Progenitor cell of endocrine pancreas (in vitro differentiated cells): Measurements from ENCODE around the gene MTHFD1L. TPM values are rescaled to one million over a fixed set of nuclear protein-coding genes. Genes with fewer than 3 reads are reported as not detected.

Experiments
- DNase-seq: peaks from one replicate; pipeline ENCODE4 v3.0.0; 2021; ENCODE audit warnings: low spot score; ENCODE audit not compliant: unreplicated experiment
- H3K27ac Mint-ChIP-seq: 2 replicates; pipeline ENCODE4 v1.8.0; 2021; ENCODE audit warnings: mild to moderate bottlenecking, moderate library complexity, mixed read lengths
- H3K27me3 Mint-ChIP-seq: 2 replicates; pipeline ENCODE4 v1.8.0; 2021; ENCODE audit warnings: mixed read lengths
- H3K36me3 Mint-ChIP-seq: 2 replicates; pipeline ENCODE4 v1.8.0; 2022; ENCODE audit warnings: mixed read lengths; ENCODE audit not compliant: insufficient read depth
- H3K4me1 Mint-ChIP-seq: 2 replicates; pipeline ENCODE4 v1.8.0; 2021; ENCODE audit warnings: low read depth, mixed read lengths
- H3K4me3 Mint-ChIP-seq: 2 replicates; pipeline ENCODE4 v1.8.0; 2021; ENCODE audit warnings: low read depth, mild to moderate bottlenecking, moderate library complexity, mixed read lengths
- H3K9me3 Mint-ChIP-seq: 2 replicates; pipeline ENCODE4 v1.8.0; 2021; ENCODE audit warnings: low read depth, mixed read lengths
- CTCF ChIP-seq: fragments of 200-600 bp; sonication (generic); IDR thresholded peaks from one replicate; pipeline ENCODE4 v1.5.0; 2021; ENCODE audit warnings: antibody characterized with exemption, mild to moderate bottlenecking; ENCODE audit not compliant: unreplicated experiment
- total RNA-seq: library from RNA; stranded (reverse); gene quantifications from 2 replicates; pipeline ENCODE4 v1.2.1, GENCODE V29; 2021

MTHFD1L gene
- total RNA-seq, 1 donor from 2014 or later = 37.4 TPM

DNA sequence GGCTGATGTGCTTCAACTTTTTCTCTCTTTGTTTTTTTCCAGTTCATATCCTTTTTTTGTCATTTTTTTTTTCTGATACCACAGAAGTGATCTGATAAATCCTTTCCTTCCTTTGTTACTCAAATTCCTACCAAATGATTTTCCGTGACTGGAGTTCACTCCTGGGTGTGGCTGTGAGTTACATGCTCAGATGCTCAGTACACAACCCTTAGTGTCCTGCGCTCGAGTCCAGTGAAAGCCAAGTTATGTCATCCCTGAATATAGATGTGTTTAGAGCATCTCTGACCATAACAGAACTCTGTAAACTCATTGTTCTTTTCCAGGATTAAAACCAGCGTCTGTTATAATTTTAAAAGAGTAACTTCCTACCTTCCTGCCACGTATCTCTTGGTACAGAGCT, 227.1 kb downstream of the MTHFD1L start:
- no peak for TF ChIP-seq CTCF
- no peak for DNase-seq
- no peak overlapping the region for H3K4me3 Mint-ChIP-seq
- no peaks in the 10 kb centered on the region for H3K27me3 Mint-ChIP-seq
- H3K27ac Mint-ChIP-seq = no peak overlapping the region
- H3K4me1 Mint-ChIP-seq = peaks cover 18% of the 10 kb centered on the region
- H3K36me3 Mint-ChIP-seq = peaks cover 20% of the 10 kb centered on the region
- peaks cover 4% of the 10 kb centered on the region for H3K9me3 Mint-ChIP-seq

DNA sequence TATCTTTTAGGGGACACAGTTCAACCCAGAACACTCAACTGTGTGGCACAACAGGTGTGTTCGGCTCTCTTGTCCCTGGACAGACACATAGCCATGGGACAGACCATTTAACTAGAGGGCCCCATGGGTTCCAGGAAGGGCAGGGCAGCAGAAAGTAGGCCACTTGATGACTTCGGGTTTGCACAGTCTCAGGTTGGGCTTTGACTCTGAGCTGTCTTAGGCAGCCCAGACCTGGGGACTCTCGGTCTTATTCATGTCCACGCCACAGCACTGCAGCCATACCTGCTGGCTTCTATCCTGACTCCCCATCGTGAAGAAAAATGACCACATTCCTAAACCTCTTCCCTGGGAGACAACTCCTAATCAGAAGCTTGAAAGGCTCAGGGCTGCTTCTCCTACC, 228.2 kb downstream of the MTHFD1L start:
- Mint-ChIP-seq H3K4me1 (peaks cover 11% of the 10 kb centered on the region), H3K4me3 (no peak overlapping the region), H3K36me3 (peaks cover 21% of the 10 kb centered on the region), H3K9me3 (peaks cover 4% of the 10 kb centered on the region), H3K27me3 (no peaks in the 10 kb centered on the region), H3K27ac (no peak overlapping the region)
- TF ChIP-seq CTCF = no peak
- no peak for DNase-seq

GRCh38 chr6:151095538-151096254, 230.2 kb downstream of the MTHFD1L start:
- peaks cover 27% of the 10 kb centered on the region for H3K36me3 Mint-ChIP-seq
- peaks cover 9% of the 10 kb centered on the region for H3K4me1 Mint-ChIP-seq
- H3K4me3 Mint-ChIP-seq = no peak overlapping the region
- no peak for TF ChIP-seq CTCF
- H3K27ac Mint-ChIP-seq = no peak overlapping the region
- no peak for DNase-seq
- H3K9me3 Mint-ChIP-seq = peaks cover 4% of the 10 kb centered on the region
- no peaks in the 10 kb centered on the region for H3K27me3 Mint-ChIP-seq

DNA sequence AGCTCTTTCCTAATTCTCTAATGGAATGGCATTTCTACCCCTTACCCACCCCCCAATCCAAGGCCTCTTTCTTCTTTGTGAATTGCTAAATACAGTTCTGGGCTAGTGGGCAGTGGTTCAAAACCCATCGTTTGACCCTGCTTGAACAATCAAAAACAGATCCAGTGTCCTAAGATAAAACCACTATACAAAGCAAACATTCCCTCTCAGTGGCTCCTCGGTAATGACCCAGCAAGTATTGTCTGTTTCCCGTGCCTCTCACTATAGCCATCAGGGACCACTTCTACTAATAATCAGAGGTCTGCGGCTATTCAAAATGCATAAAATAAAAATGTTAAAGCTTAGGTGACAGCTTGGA, 230.7 kb downstream of the MTHFD1L start:
- no peak for DNase-seq
- Mint-ChIP-seq H3K36me3 (peaks cover 28% of the 10 kb centered on the region), H3K4me1 (peaks cover 9% of the 10 kb centered on the region), H3K9me3 (peaks cover 4% of the 10 kb centered on the region), H3K27ac (no peak overlapping the region), H3K4me3 (no peak overlapping the region), H3K27me3 (no peaks in the 10 kb centered on the region)
- no peak for TF ChIP-seq CTCF

DNA sequence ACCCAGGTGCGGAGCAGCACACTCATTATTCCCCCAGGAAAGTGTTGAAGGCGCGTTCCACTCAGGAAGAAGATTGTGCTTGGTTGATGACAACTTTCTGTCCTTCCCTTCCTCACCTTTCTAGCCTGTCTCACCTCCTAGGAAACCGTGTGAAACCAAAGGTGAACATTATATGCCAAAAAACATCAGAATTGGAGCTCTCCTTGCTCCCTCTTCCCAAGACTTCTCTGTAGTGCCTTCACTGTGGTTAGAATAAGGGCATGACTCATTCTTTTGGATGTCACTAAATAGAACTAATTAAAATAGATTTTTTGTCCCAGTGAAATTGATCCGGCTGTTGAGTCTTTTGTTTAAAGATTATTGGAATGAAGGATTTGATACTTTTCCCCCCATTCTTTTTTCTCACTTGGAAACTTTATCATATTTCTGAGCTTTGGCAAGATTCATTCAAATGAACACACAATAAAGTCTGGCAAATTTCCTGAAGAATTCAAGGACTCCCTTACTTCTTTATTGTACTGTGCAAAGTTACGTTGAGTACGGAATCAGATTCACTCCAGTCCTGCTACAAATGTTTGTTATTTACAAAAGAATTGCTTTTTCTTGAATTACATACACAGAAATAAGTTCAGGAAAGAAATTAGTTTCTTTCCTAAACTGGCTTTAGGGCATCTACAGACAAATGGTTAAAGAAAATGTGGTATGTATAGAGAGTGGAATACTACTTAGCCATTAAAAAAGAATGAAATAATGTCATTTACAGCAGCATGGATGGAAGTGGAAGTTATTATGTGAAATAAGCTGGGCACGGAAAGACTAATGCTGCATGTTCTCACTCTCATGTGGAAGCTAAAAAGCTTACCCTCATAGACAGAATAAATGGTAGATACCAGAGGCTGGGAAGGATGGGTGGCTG, 231.4 kb downstream of the MTHFD1L start:
- no peak for DNase-seq
- Mint-ChIP-seq H3K4me3 (no peak overlapping the region), H3K27me3 (no peaks in the 10 kb centered on the region), H3K4me1 (peaks cover 3% of the 10 kb centered on the region), H3K9me3 (peaks cover 4% of the 10 kb centered on the region), H3K27ac (no peak overlapping the region), H3K36me3 (peaks cover 28% of the 10 kb centered on the region)
- no peak for TF ChIP-seq CTCF
